GM23338 (cell line): Measurements from ENCODE around the gene CACNA1A.

ENCODE experiments used
- CREB1 ChIP-seq: fragments of 250-450 bp; sonication (Bioruptor Pico); IDR thresholded peaks from 2 replicates; pipeline ENCODE4 v1.5.0; 2020; ENCODE audit warnings: low read depth, mild to moderate bottlenecking, moderate library complexity
- EZH2 ChIP-seq: fragments of 200-600 bp; sonication (generic); IDR thresholded peaks from one replicate; pipeline ENCODE4 v1.8.0; 2017; ENCODE audit warnings: antibody characterized with exemption, mild to moderate bottlenecking, low read depth; ENCODE audit not compliant: unreplicated experiment
- EZH2phosphoT487 ChIP-seq: fragments of 200-600 bp; sonication (generic); IDR thresholded peaks from one replicate; pipeline ENCODE4 v1.8.1; 2018; ENCODE audit warnings: antibody characterized with exemption; ENCODE audit not compliant: unreplicated experiment
- JUNB ChIP-seq: IDR thresholded peaks from one replicate; pipeline ENCODE4 v1.6.1; 2016; ENCODE audit warnings: antibody characterized with exemption; ENCODE audit not compliant: unreplicated experiment
- NANOG ChIP-seq: IDR thresholded peaks from 2 replicates; pipeline ENCODE4 v1.6.1; 2016; ENCODE audit warnings: antibody characterized with exemption, borderline replicate concordance
- POLR2AphosphoS5 ChIP-seq: IDR thresholded peaks from 2 replicates; pipeline ENCODE4 v1.6.1; 2016; ENCODE audit warnings: antibody characterized with exemption, low read depth
- REST ChIP-seq: IDR thresholded peaks from one replicate; pipeline ENCODE4 v1.6.1; 2018; ENCODE audit warnings: antibody characterized with exemption; ENCODE audit not compliant: unreplicated experiment
- STAT1 ChIP-seq: IDR thresholded peaks from one replicate; pipeline ENCODE4 v1.6.1; 2016; ENCODE audit warnings: antibody characterized with exemption; ENCODE audit not compliant: unreplicated experiment
- ZNF114 ChIP-seq: fragments of 250-450 bp; sonication (Bioruptor Pico); IDR thresholded peaks from 2 replicates; pipeline ENCODE4 v1.5.0; 2020; ENCODE audit warnings: mild to moderate bottlenecking, moderate library complexity
- ZNF331 ChIP-seq: fragments of 250-450 bp; sonication (Bioruptor Pico); IDR thresholded peaks from 2 replicates; pipeline ENCODE4 v1.5.0; 2020; ENCODE audit warnings: low read depth, mild to moderate bottlenecking, moderate library complexity
- ZNF462 ChIP-seq: fragments of 250-450 bp; sonication (Bioruptor Pico); IDR thresholded peaks from 2 replicates; pipeline ENCODE4 v1.5.0; 2020; ENCODE audit warnings: mild to moderate bottlenecking, moderate library complexity
- TF ChIP-seq, protein P1 (sequence below): IDR thresholded peaks from 2 replicates; pipeline ENCODE4 v1.6.1; 2016; ENCODE audit warnings: antibody characterized with exemption
- TF ChIP-seq, protein P2 (sequence below), 2 experiments: fragments of 200-600 bp in 1 of 2; sonication (generic) in 1 of 2; conservative IDR thresholded peaks; 2 replicates each; pipeline versions ENCODE4 v1.5.1 to v1.6.1; 2016 to 2017; ENCODE audit warnings: antibody characterized with exemption in 2 of 2, low read depth in 2 of 2, mild to moderate bottlenecking in 2 of 2, moderate library complexity in 1 of 2

DNA sequence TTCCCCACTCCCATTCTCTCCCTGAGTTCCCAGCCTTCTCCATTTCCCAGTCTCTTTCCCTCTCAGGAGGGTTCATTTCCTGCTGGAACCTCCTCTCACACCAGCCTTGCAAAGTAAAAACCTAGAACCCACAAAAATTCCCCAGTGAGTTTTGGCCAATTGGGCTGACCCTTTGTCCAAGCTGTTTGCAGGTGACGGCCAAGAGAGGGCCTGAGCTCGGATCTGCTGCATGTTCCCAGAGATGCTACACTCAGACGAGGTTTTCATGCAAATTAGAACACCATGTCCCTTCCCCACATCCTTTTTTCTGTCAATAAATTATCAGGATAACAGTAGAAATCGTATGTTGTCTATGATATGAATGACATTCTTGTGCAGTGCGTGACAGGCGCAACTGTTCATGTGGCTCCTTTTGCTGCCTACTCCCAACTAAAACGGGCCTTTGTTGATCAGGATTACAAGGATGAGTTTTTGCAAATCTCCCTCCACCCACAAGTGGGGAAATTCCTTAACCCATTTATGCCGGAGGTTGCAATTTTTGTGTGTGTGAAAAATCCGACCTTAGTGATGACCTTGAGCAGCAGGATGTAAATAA lies 149.5 kb downstream of the CACNA1A start:
- TF ChIP-seq, protein P1, sequence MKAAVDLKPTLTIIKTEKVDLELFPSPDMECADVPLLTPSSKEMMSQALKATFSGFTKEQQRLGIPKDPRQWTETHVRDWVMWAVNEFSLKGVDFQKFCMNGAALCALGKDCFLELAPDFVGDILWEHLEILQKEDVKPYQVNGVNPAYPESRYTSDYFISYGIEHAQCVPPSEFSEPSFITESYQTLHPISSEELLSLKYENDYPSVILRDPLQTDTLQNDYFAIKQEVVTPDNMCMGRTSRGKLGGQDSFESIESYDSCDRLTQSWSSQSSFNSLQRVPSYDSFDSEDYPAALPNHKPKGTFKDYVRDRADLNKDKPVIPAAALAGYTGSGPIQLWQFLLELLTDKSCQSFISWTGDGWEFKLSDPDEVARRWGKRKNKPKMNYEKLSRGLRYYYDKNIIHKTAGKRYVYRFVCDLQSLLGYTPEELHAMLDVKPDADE, result no peak
- TF ChIP-seq, protein P2, sequence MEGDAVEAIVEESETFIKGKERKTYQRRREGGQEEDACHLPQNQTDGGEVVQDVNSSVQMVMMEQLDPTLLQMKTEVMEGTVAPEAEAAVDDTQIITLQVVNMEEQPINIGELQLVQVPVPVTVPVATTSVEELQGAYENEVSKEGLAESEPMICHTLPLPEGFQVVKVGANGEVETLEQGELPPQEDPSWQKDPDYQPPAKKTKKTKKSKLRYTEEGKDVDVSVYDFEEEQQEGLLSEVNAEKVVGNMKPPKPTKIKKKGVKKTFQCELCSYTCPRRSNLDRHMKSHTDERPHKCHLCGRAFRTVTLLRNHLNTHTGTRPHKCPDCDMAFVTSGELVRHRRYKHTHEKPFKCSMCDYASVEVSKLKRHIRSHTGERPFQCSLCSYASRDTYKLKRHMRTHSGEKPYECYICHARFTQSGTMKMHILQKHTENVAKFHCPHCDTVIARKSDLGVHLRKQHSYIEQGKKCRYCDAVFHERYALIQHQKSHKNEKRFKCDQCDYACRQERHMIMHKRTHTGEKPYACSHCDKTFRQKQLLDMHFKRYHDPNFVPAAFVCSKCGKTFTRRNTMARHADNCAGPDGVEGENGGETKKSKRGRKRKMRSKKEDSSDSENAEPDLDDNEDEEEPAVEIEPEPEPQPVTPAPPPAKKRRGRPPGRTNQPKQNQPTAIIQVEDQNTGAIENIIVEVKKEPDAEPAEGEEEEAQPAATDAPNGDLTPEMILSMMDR (conservative IDR thresholded peaks at IDR 0.05; ENCODE audit: low read depth in 2 of 2), result no peak
- TF ChIP-seq POLR2AphosphoS5, result no peak
- no peak for TF ChIP-seq CREB1
- TF ChIP-seq ZNF114 (CRISPR knock-in tag), result no peak
- no peak for TF ChIP-seq JUNB
- no peak for TF ChIP-seq STAT1
- TF ChIP-seq REST, result no peak
- no peak for TF ChIP-seq EZH2
- TF ChIP-seq EZH2phosphoT487, result no peak
- no peak for TF ChIP-seq NANOG
- TF ChIP-seq ZNF462 (CRISPR knock-in tag), result no peak
- no peak for TF ChIP-seq ZNF331 (CRISPR knock-in tag)
